GM23338 (cell line): Measurements from ENCODE around the gene ZBTB40. TPM values are rescaled to one million over a fixed set of nuclear protein-coding genes. Genes with fewer than 3 reads are reported as not detected.

ENCODE experiments used
- ATAC-seq: fragments of 200-7000 bp; cut with Tn5 transposase; 3 replicates; pipeline ENCODE4 v1.9.1; 2020
- DNase-seq: peaks from one replicate; pipeline ENCODE4 v3.0.0-alpha.2; 2015; ENCODE audit warnings: low spot score
- H2AFZ ChIP-seq: fragments of 200-600 bp; sonication (generic); 2 replicates; pipeline ENCODE4 v1.8.0; 2016; ENCODE audit warnings: antibody characterized with exemption, mild to moderate bottlenecking, moderate library complexity
- H3F3A ChIP-seq: fragments of 200-600 bp; sonication (generic); replicated peaks from 2 replicates; pipeline ENCODE4 v1.8.0; 2017; ENCODE audit warnings: antibody characterized with exemption, mixed run types, low read depth
- H3K27ac ChIP-seq: fragments of 200-600 bp; sonication (generic); 2 replicates; pipeline ENCODE4 v1.6.1; 2016; ENCODE audit warnings: low read depth
- H3K27me3 ChIP-seq: fragments of 200-600 bp; sonication (generic); 2 replicates; pipeline ENCODE4 v1.8.0; 2016; ENCODE audit warnings: mild to moderate bottlenecking, mixed run types, moderate library complexity; ENCODE audit not compliant: insufficient read depth
- H3K36me3 ChIP-seq: fragments of 200-600 bp; sonication (generic); 2 replicates; pipeline ENCODE4 v1.8.0; 2016; ENCODE audit warnings: mild to moderate bottlenecking; ENCODE audit not compliant: insufficient read depth
- H3K4me1 ChIP-seq: fragments of 200-600 bp; sonication (generic); 2 replicates; pipeline ENCODE4 v1.8.0; 2016; ENCODE audit warnings: mild to moderate bottlenecking, moderate library complexity; ENCODE audit not compliant: insufficient read depth
- H3K4me2 ChIP-seq: fragments of 200-600 bp; sonication (generic); 2 replicates; pipeline ENCODE4 v1.7.1; 2017; ENCODE audit warnings: mixed run types
- H3K4me3 ChIP-seq: fragments of 200-600 bp; sonication (generic); 2 replicates; pipeline ENCODE4 v1.6.1; 2016; ENCODE audit warnings: mixed run types
- H3K79me2 ChIP-seq: fragments of 200-600 bp; sonication (generic); replicated peaks from 2 replicates; pipeline ENCODE4 v1.8.0; 2017; ENCODE audit warnings: mild to moderate bottlenecking; ENCODE audit not compliant: insufficient read depth
- H3K9me2 ChIP-seq: fragments of 200-600 bp; sonication (generic); 2 replicates; pipeline ENCODE4 v1.8.0; 2017; ENCODE audit not compliant: insufficient read depth
- H4K20me1 ChIP-seq: fragments of 200-600 bp; sonication (generic); replicated peaks from 2 replicates; pipeline ENCODE4 v1.8.0; 2017; ENCODE audit warnings: mild to moderate bottlenecking; ENCODE audit not compliant: insufficient read depth
- H3K27ac Mint-ChIP-seq: 2 replicates; pipeline ENCODE4 v1.8.0; 2020; ENCODE audit warnings: inconsistent platforms, mild to moderate bottlenecking, moderate library complexity, mixed read lengths
- H3K27me3 Mint-ChIP-seq: 3 replicates; pipeline ENCODE4 v1.8.0; 2022; ENCODE audit warnings: low read depth, mild to moderate bottlenecking, moderate library complexity, mixed read lengths, inconsistent platforms; ENCODE audit not compliant: insufficient read depth, poor library complexity
- H3K36me3 Mint-ChIP-seq: 3 replicates; pipeline ENCODE4 v1.8.0; 2021; ENCODE audit warnings: low read depth, mild to moderate bottlenecking, inconsistent platforms, moderate library complexity, mixed read lengths
- H3K4me1 Mint-ChIP-seq: 3 replicates; pipeline ENCODE4 v1.8.0; 2020; ENCODE audit warnings: mild to moderate bottlenecking, inconsistent platforms, mixed read lengths
- H3K4me3 Mint-ChIP-seq: 3 replicates; pipeline ENCODE4 v1.8.0; 2021; ENCODE audit warnings: moderate library complexity, mild to moderate bottlenecking, inconsistent platforms, mixed read lengths
- H3K9me3 Mint-ChIP-seq: 3 replicates; pipeline ENCODE4 v1.8.0; 2020; ENCODE audit warnings: moderate library complexity, mild to moderate bottlenecking, inconsistent platforms, mixed read lengths
- CREB1 ChIP-seq: fragments of 250-450 bp; sonication (Bioruptor Pico); IDR thresholded peaks from 2 replicates; pipeline ENCODE4 v1.5.0; 2020; ENCODE audit warnings: low read depth, mild to moderate bottlenecking, moderate library complexity
- CTCF ChIP-seq, 2 experiments: fragments of 200-600 bp in 1 of 2; sonication (generic) in 1 of 2; conservative IDR thresholded peaks; 2 replicates each; pipeline versions ENCODE4 v1.5.1 to v1.6.1; 2016 to 2017; ENCODE audit warnings: antibody characterized with exemption in 2 of 2, low read depth in 2 of 2, mild to moderate bottlenecking in 2 of 2, moderate library complexity in 1 of 2
- ETS1 ChIP-seq: IDR thresholded peaks from 2 replicates; pipeline ENCODE4 v1.6.1; 2016; ENCODE audit warnings: antibody characterized with exemption
- EZH2 ChIP-seq: fragments of 200-600 bp; sonication (generic); IDR thresholded peaks from one replicate; pipeline ENCODE4 v1.8.0; 2017; ENCODE audit warnings: antibody characterized with exemption, mild to moderate bottlenecking, low read depth; ENCODE audit not compliant: unreplicated experiment
- EZH2phosphoT487 ChIP-seq: fragments of 200-600 bp; sonication (generic); IDR thresholded peaks from one replicate; pipeline ENCODE4 v1.8.1; 2018; ENCODE audit warnings: antibody characterized with exemption; ENCODE audit not compliant: unreplicated experiment
- JUNB ChIP-seq: IDR thresholded peaks from one replicate; pipeline ENCODE4 v1.6.1; 2016; ENCODE audit warnings: antibody characterized with exemption; ENCODE audit not compliant: unreplicated experiment
- NANOG ChIP-seq: IDR thresholded peaks from 2 replicates; pipeline ENCODE4 v1.6.1; 2016; ENCODE audit warnings: antibody characterized with exemption, borderline replicate concordance
- POLR2AphosphoS5 ChIP-seq: IDR thresholded peaks from 2 replicates; pipeline ENCODE4 v1.6.1; 2016; ENCODE audit warnings: antibody characterized with exemption, low read depth
- REST ChIP-seq: IDR thresholded peaks from one replicate; pipeline ENCODE4 v1.6.1; 2018; ENCODE audit warnings: antibody characterized with exemption; ENCODE audit not compliant: unreplicated experiment
- STAT1 ChIP-seq: IDR thresholded peaks from one replicate; pipeline ENCODE4 v1.6.1; 2016; ENCODE audit warnings: antibody characterized with exemption; ENCODE audit not compliant: unreplicated experiment
- ZNF114 ChIP-seq: fragments of 250-450 bp; sonication (Bioruptor Pico); IDR thresholded peaks from 2 replicates; pipeline ENCODE4 v1.5.0; 2020; ENCODE audit warnings: mild to moderate bottlenecking, moderate library complexity
- ZNF331 ChIP-seq: fragments of 250-450 bp; sonication (Bioruptor Pico); IDR thresholded peaks from 2 replicates; pipeline ENCODE4 v1.5.0; 2020; ENCODE audit warnings: low read depth, mild to moderate bottlenecking, moderate library complexity
- polyA plus RNA-seq: library from polyadenylated mRNA; unstranded; fragments of >200 nt; fragmentation: Nextera tagmentation; extraction: Ambion mirVana; gene quantifications from 2 replicates; pipeline ENCODE4 v1.2.1, GENCODE V29; 2016
- total RNA-seq: library from RNA; depleted of rRNA; stranded (reverse); fragments of >200 nt; shearing (Covaris generic); gene quantifications from 2 replicates; pipeline ENCODE4 v1.2.3, GENCODE V29; 2014

Gene ZBTB40
- total and polyA plus RNA-seq, 2 experiments from 2014 or later = 3.1 to 22.7 TPM

- TF ChIP-seq REST = no peak
- no peak for TF ChIP-seq ETS1
- no peak for TF ChIP-seq EZH2
- no peak for TF ChIP-seq ZNF114 (CRISPR knock-in tag)
- TF ChIP-seq CREB1 (CRISPR knock-in tag) = no peak
- no peak for TF ChIP-seq ZNF331 (CRISPR knock-in tag)
- TF ChIP-seq NANOG = no peak
- TF ChIP-seq EZH2phosphoT487 = no peak
- no peak for TF ChIP-seq CTCF (conservative IDR thresholded peaks at IDR 0.05; ENCODE audit: low read depth in 2 of 2)
- TF ChIP-seq JUNB = no peak
- TF ChIP-seq STAT1 = no peak
These were observed 11.3 kb downstream of the ZBTB40 start (continued) for GRCh38 chr1:22462928-22463327.

GRCh38 chr1:22465015-22465565 lies 13.4 kb downstream of the ZBTB40 start:
- Histone ChIP-seq H3K4me1 (0 out of 2 replicates have a peak, but pooled peaks cover 3% of the 10 kb centered on the region), H3K4me2 (no peak overlapping the region), H3K27me3 (no peaks in the 10 kb centered on the region), H3K9me2 (no peaks in the 10 kb centered on the region), H3K4me3 (no peak overlapping the region), H3F3A (no peaks in the 10 kb centered on the region), H4K20me1 (peaks cover 9% of the 10 kb centered on the region; the same call in 1 of the 2 replicates), H3K79me2 (peaks cover 90% of the 10 kb centered on the region), H3K27ac (no peak overlapping the region), H3K36me3 (no peaks in the 10 kb centered on the region), H2AFZ (no peak overlapping the region)
- Mint-ChIP-seq H3K9me3 (peaks cover 21% of the 10 kb centered on the region), H3K4me3 (no peak overlapping the region), H3K27me3 (no peaks in the 10 kb centered on the region), H3K36me3 (peaks cover 12% of the 10 kb centered on the region; the same call in 2 of the 3 replicates), H3K4me1 (peaks cover 8% of the 10 kb centered on the region), H3K27ac (no peak overlapping the region)
- no peak for TF ChIP-seq EZH2phosphoT487
- no peak for TF ChIP-seq STAT1
- TF ChIP-seq JUNB = no peak
- TF ChIP-seq POLR2AphosphoS5 = no peak
- TF ChIP-seq CREB1 (CRISPR knock-in tag) = no peak
- no peak for ATAC-seq
- DNase-seq = no peak
